ENCODE results near the gene KLF13. TPM values are rescaled to one million over a fixed set of nuclear protein-coding genes. Genes with fewer than 3 reads are reported as not detected.

KLF13 gene
- total RNA-seq, 1 experiment from 2014 or later, result 60.1 TPM

DNA sequence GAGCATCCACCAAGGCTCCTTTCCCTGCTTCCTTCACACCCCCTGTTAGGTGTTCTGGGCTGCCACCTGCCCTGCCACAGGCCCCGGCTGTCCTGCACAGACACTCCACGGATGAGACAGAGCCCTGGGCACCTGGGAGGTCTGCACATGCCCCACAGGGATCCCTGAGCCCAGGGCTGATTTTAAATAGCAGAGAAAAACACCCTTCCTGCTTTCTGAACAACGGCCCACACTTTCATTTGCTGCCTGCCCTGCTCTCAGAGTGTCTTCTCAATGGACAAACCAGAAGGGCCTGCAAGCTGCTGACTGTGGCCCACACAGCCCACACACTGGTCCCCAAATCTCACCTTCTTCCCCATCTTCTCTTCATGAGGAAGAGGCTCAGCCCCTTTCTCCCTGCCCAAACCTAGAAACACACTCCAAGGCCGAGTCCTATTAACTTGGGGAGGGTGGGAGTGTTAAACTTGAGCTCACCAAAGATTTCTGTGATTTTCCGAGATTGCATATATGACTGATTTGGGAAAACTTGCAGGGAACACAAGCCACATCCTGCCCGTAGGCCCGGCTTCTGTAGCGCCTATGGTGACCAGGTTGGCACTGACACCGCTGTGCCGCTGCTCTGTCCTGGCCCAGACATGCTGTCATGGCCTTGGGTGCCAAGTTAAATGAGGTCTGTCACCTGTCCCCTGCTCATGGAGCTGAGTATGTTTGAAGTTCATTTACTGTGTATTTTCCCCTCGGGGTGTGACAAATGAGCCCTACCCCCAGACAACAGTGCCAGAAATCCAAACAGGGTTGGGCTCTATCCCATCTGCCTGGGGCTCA is 47.2 kb upstream of the KLF13 start:
- H3K79me2 ChIP-seq (ENCODE audit: insufficient read depth, low read length), result no peaks in the 10 kb centered on the region
- no peak overlapping the region for H3K4me2 ChIP-seq (ENCODE audit: low read length)
- TF ChIP-seq, protein P1, sequence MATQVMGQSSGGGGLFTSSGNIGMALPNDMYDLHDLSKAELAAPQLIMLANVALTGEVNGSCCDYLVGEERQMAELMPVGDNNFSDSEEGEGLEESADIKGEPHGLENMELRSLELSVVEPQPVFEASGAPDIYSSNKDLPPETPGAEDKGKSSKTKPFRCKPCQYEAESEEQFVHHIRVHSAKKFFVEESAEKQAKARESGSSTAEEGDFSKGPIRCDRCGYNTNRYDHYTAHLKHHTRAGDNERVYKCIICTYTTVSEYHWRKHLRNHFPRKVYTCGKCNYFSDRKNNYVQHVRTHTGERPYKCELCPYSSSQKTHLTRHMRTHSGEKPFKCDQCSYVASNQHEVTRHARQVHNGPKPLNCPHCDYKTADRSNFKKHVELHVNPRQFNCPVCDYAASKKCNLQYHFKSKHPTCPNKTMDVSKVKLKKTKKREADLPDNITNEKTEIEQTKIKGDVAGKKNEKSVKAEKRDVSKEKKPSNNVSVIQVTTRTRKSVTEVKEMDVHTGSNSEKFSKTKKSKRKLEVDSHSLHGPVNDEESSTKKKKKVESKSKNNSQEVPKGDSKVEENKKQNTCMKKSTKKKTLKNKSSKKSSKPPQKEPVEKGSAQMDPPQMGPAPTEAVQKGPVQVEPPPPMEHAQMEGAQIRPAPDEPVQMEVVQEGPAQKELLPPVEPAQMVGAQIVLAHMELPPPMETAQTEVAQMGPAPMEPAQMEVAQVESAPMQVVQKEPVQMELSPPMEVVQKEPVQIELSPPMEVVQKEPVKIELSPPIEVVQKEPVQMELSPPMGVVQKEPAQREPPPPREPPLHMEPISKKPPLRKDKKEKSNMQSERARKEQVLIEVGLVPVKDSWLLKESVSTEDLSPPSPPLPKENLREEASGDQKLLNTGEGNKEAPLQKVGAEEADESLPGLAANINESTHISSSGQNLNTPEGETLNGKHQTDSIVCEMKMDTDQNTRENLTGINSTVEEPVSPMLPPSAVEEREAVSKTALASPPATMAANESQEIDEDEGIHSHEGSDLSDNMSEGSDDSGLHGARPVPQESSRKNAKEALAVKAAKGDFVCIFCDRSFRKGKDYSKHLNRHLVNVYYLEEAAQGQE (IDR thresholded peaks at IDR 0.05; ENCODE audit: low read depth), result no peak
- TF ChIP-seq, protein P2, sequence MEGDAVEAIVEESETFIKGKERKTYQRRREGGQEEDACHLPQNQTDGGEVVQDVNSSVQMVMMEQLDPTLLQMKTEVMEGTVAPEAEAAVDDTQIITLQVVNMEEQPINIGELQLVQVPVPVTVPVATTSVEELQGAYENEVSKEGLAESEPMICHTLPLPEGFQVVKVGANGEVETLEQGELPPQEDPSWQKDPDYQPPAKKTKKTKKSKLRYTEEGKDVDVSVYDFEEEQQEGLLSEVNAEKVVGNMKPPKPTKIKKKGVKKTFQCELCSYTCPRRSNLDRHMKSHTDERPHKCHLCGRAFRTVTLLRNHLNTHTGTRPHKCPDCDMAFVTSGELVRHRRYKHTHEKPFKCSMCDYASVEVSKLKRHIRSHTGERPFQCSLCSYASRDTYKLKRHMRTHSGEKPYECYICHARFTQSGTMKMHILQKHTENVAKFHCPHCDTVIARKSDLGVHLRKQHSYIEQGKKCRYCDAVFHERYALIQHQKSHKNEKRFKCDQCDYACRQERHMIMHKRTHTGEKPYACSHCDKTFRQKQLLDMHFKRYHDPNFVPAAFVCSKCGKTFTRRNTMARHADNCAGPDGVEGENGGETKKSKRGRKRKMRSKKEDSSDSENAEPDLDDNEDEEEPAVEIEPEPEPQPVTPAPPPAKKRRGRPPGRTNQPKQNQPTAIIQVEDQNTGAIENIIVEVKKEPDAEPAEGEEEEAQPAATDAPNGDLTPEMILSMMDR (IDR thresholded peaks at IDR 0.05 in 2 of 3, conservative IDR thresholded peaks at IDR 0.05 in 1 of 3; ENCODE audit: borderline replicate concordance in 1 of 3, insufficient read depth in 1 of 3, low read depth in 2 of 3, low read length in 2 of 3), result no peak
- TF ChIP-seq SIN3A (IDR thresholded peaks at IDR 0.05; ENCODE audit: low read depth) (no peak), POLR2A (IDR thresholded peaks at IDR 0.05; ENCODE audit: borderline replicate concordance, extremely low read depth, insufficient read depth, insufficient read length) (no peak), TCF7L2 (IDR thresholded peaks at IDR 0.05; ENCODE audit: borderline replicate concordance, extremely low read depth, insufficient read depth, insufficient read length) (no peak), RAD21 (IDR thresholded peaks at IDR 0.05; ENCODE audit: low read depth) (no peak), FOSL1 (IDR thresholded peaks at IDR 0.05; ENCODE audit: low read depth) (no peak), CEBPB (IDR thresholded peaks at IDR 0.05; ENCODE audit: low read depth) (no peak), EZH2phosphoT487 (IDR thresholded peaks at IDR 0.05; ENCODE audit: borderline replicate concordance) (no peak), ELF1 (IDR thresholded peaks at IDR 0.05; ENCODE audit: borderline replicate concordance, low read depth) (no peak), EGR1 (IDR thresholded peaks at IDR 0.05; ENCODE audit: low read depth) (no peak), ZFX (IDR thresholded peaks at IDR 0.05) (no peak), JUND (IDR thresholded peaks at IDR 0.05) (no peak), EZH2 (IDR thresholded peaks at IDR 0.05) (no peak)
- TF ChIP-seq, protein P3, sequence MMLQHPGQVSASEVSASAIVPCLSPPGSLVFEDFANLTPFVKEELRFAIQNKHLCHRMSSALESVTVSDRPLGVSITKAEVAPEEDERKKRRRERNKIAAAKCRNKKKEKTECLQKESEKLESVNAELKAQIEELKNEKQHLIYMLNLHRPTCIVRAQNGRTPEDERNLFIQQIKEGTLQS (IDR thresholded peaks at IDR 0.05), result no peak
- TF ChIP-seq, protein P4, sequence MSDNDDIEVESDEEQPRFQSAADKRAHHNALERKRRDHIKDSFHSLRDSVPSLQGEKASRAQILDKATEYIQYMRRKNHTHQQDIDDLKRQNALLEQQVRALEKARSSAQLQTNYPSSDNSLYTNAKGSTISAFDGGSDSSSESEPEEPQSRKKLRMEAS (IDR thresholded peaks at IDR 0.05), result no peak
- TF ChIP-seq, protein P5, sequence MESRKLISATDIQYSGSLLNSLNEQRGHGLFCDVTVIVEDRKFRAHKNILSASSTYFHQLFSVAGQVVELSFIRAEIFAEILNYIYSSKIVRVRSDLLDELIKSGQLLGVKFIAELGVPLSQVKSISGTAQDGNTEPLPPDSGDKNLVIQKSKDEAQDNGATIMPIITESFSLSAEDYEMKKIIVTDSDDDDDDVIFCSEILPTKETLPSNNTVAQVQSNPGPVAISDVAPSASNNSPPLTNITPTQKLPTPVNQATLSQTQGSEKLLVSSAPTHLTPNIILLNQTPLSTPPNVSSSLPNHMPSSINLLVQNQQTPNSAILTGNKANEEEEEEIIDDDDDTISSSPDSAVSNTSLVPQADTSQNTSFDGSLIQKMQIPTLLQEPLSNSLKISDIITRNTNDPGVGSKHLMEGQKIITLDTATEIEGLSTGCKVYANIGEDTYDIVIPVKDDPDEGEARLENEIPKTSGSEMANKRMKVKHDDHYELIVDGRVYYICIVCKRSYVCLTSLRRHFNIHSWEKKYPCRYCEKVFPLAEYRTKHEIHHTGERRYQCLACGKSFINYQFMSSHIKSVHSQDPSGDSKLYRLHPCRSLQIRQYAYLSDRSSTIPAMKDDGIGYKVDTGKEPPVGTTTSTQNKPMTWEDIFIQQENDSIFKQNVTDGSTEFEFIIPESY (IDR thresholded peaks at IDR 0.05; ENCODE audit: extremely low read depth, insufficient replicate concordance, low read length), result no peak
- no peaks in the 10 kb centered on the region for H3K9me3 ChIP-seq (ENCODE audit: control insufficient read depth in 1 of 2, insufficient read depth in 1 of 2, low read depth in 1 of 2, low read length in 2 of 2)
- DNase-seq (ENCODE audit: low read depth, low spot score) (no peak), ATAC-seq (no peak)
- no peaks in the 10 kb centered on the region for H3K27me3 ChIP-seq (ENCODE audit: insufficient read depth, low read length)
- no peak overlapping the region for H3K9ac ChIP-seq (ENCODE audit: low read length)
- no peak overlapping the region for H2AFZ ChIP-seq (ENCODE audit: low read depth, low read length, poor library complexity, severe bottlenecking)
- no peaks in the 10 kb centered on the region for H3K36me3 ChIP-seq (ENCODE audit: control insufficient read depth in 1 of 2, insufficient read depth in 2 of 2, low read length in 2 of 2)
- no peaks in the 10 kb centered on the region for H3K4me1 ChIP-seq (ENCODE audit: control insufficient read depth in 1 of 2, insufficient read depth in 2 of 2, low read length in 2 of 2)
- RAD21 ChIA-PET (ENCODE audit: low non-redundant PET in 1 of 2, low total read pairs in 2 of 2, uncharacterized antibody in 2 of 2, unreplicated experiment in 2 of 2), result no interaction called here
- intact Hi-C loops (cut with micrococcal nuclease), result no loop called here
- H3K4me3 ChIP-seq (replicated peaks in 1 of 2; ENCODE audit: low read depth in 1 of 2, low read length in 2 of 2), result no peak overlapping the region
- H3K9me2 ChIP-seq (ENCODE audit: insufficient read depth), result no peaks in the 10 kb centered on the region
- POLR2A ChIA-PET, result no interaction called here
- CTCF ChIA-PET, result no interaction called here
- BruUV-seq (replicated peaks), result no TSS peak
- no peak overlapping the region for H3K27ac ChIP-seq (ENCODE audit: low read depth, low read length)
- H4K20me1 ChIP-seq (ENCODE audit: insufficient read depth), result no peaks in the 10 kb centered on the region

Data from HCT116 (cell line).